Hepatocyte (in vitro differentiated cells): ENCODE data around the gene LIPM. TPM values are rescaled to one million over a fixed set of nuclear protein-coding genes. Genes with fewer than 3 reads are reported as not detected.

ENCODE experiments used
- DNase-seq: peaks from one replicate; pipeline ENCODE4 v3.0.0-alpha.2; 2016; ENCODE audit warnings: low spot score
- H2AFZ ChIP-seq: fragments of 200-600 bp; sonication (generic); 2 replicates; pipeline ENCODE4 v1.6.0; 2016; ENCODE audit warnings: antibody characterized with exemption, mild to moderate bottlenecking
- H3K27ac ChIP-seq: fragments of 200-600 bp; sonication (generic); 2 replicates; pipeline ENCODE4 v1.5.1; 2016; ENCODE audit warnings: mild to moderate bottlenecking
- H3K27me3 ChIP-seq: fragments of 200-600 bp; sonication (generic); 2 replicates; pipeline ENCODE4 v1.6.1; 2016
- H3K36me3 ChIP-seq: fragments of 200-600 bp; sonication (generic); replicated peaks from 2 replicates; pipeline ENCODE4 v1.5.1; 2016; ENCODE audit warnings: low read depth; ENCODE audit not compliant: insufficient read depth
- H3K4me1 ChIP-seq: fragments of 200-600 bp; sonication (generic); 2 replicates; pipeline ENCODE4 v1.5.1; 2016; ENCODE audit warnings: mild to moderate bottlenecking, moderate library complexity; ENCODE audit not compliant: insufficient read depth
- H3K4me2 ChIP-seq: fragments of 200-600 bp; sonication (generic); 2 replicates; pipeline ENCODE4 v1.6.0; 2016
- H3K4me3 ChIP-seq: fragments of 200-600 bp; sonication (generic); 2 replicates; pipeline ENCODE4 v1.5.1; 2016; ENCODE audit warnings: mild to moderate bottlenecking
- H3K79me2 ChIP-seq: fragments of 200-600 bp; sonication (generic); 2 replicates; pipeline ENCODE4 v1.6.0; 2017; ENCODE audit warnings: mild to moderate bottlenecking
- H3K9me2 ChIP-seq: fragments of 200-600 bp; sonication (generic); replicated peaks from 2 replicates; pipeline ENCODE4 v1.6.0; 2017; ENCODE audit warnings: mild to moderate bottlenecking; ENCODE audit not compliant: insufficient read depth
- H3K9me3 ChIP-seq: fragments of 200-600 bp; sonication (generic); 2 replicates; pipeline ENCODE4 v1.5.1; 2016; ENCODE audit warnings: low read depth, mild to moderate bottlenecking
- H4K20me1 ChIP-seq: fragments of 200-600 bp; sonication (generic); 2 replicates; pipeline ENCODE4 v1.6.0; 2016; ENCODE audit warnings: mild to moderate bottlenecking; ENCODE audit not compliant: insufficient read depth, poor library complexity, severe bottlenecking
- CTCF ChIP-seq: fragments of 200-600 bp; sonication (generic); IDR thresholded peaks from 2 replicates; pipeline ENCODE4 v1.5.1; 2016; ENCODE audit warnings: antibody characterized with exemption, mild to moderate bottlenecking; ENCODE audit not compliant: poor library complexity
- EZH2 ChIP-seq: fragments of 200-600 bp; sonication (generic); IDR thresholded peaks from 2 replicates; pipeline ENCODE4 v1.6.1; 2016; ENCODE audit warnings: antibody characterized with exemption, mild to moderate bottlenecking, borderline replicate concordance
- EZH2phosphoT487 ChIP-seq: fragments of 200-600 bp; sonication (generic); IDR thresholded peaks from one replicate; pipeline ENCODE4 v1.6.1; 2018; ENCODE audit warnings: antibody characterized with exemption, mild to moderate bottlenecking, low read depth, moderate library complexity; ENCODE audit not compliant: unreplicated experiment, severe bottlenecking
- WGBS: methylation state at CpG from one replicate; pipeline ENCODE4 v1.1.6; 2016; ENCODE audit warnings: low lambda C conversion rate; ENCODE audit errors: missing lambda C conversion rate; 5-methylcytosine and 5-hydroxymethylcytosine counted together
- polyA plus RNA-seq: library from polyadenylated mRNA; unstranded; fragments of >200 nt; fragmentation: Nextera tagmentation; extraction: Ambion mirVana; gene quantifications from 2 replicates; pipeline ENCODE4 v1.2.1, GENCODE V29; 2016
- total RNA-seq: library from RNA; depleted of rRNA; stranded (reverse); fragments of >200 nt; gene quantifications from 2 replicates; pipeline ENCODE4 v1.2.3, GENCODE V29; 2014

Gene LIPM
- total and polyA plus RNA-seq, 2 experiments from 2014 or later, result not detected

- Histone ChIP-seq H3K4me2 (no peak overlapping the region), H4K20me1 (no peaks in the 10 kb centered on the region), H3K36me3 (no peaks in the 10 kb centered on the region), H3K4me1 (peaks cover 11% of the 10 kb centered on the region), H3K9me3 (no peaks in the 10 kb centered on the region), H3K27ac (peak overlapping the region; percentile 45), H2AFZ (no peak overlapping the region), H3K9me2 (no peaks in the 10 kb centered on the region), H3K4me3 (no peak overlapping the region), H3K79me2 (no peaks in the 10 kb centered on the region), H3K27me3 (peaks cover 3% of the 10 kb centered on the region)
- no peak for DNase-seq
- TF ChIP-seq EZH2 (no peak), CTCF (no peak), EZH2phosphoT487 (no peak)
Observed at GRCh38 chr10:88857831-88858230, 55.3 kb downstream of the LIPM start.

GRCh38 chr10:88858491-88858890, 56.0 kb downstream of the LIPM start:
- H3K79me2 ChIP-seq, result no peaks in the 10 kb centered on the region
- peak; percentile 46 for DNase-seq
- H3K36me3 ChIP-seq, result no peaks in the 10 kb centered on the region
- peaks cover 9% of the 10 kb centered on the region for H3K4me1 ChIP-seq
- H3K4me3 ChIP-seq, result no peak overlapping the region
- H3K27me3 ChIP-seq, result peaks cover 3% of the 10 kb centered on the region
- no peak overlapping the region for H2AFZ ChIP-seq
- H3K27ac ChIP-seq, result peak overlapping the region; percentile 67
- TF ChIP-seq CTCF (no peak), EZH2 (no peak), EZH2phosphoT487 (no peak)
- H3K9me3 ChIP-seq, result no peaks in the 10 kb centered on the region
- no peaks in the 10 kb centered on the region for H4K20me1 ChIP-seq
- WGBS, result 31% methylated on average over 2 of the region's 2 CpGs
- H3K4me2 ChIP-seq, result no peak overlapping the region
- H3K9me2 ChIP-seq, result no peaks in the 10 kb centered on the region

- no peak for DNase-seq
- no peak overlapping the region for H3K4me2 ChIP-seq
- peak overlapping the region; percentile 6 for H2AFZ ChIP-seq
- no peaks in the 10 kb centered on the region for H3K36me3 ChIP-seq
- peaks cover 5% of the 10 kb centered on the region for H3K4me1 ChIP-seq
- TF ChIP-seq EZH2 (no peak), EZH2phosphoT487 (no peak), CTCF (no peak)
- no peaks in the 10 kb centered on the region for H3K9me2 ChIP-seq
- no peak overlapping the region for H3K27ac ChIP-seq
- 41% methylated on average over 1 of the region's 1 CpG for WGBS
- no peaks in the 10 kb centered on the region for H3K9me3 ChIP-seq
- H3K4me3 ChIP-seq, result no peak overlapping the region
- peaks cover 3% of the 10 kb centered on the region for H3K27me3 ChIP-seq
- no peaks in the 10 kb centered on the region for H4K20me1 ChIP-seq
- H3K79me2 ChIP-seq, result no peaks in the 10 kb centered on the region
Observed at GRCh38 chr10:88861036-88861435, 58.5 kb downstream of the LIPM start.
